NCI-H2196 (cell line): Measurements from ENCODE around the gene RNF26.
A peak's percentile ranks its signal among the peaks of the same experiment; 100 is the strongest.

Experiments used
- DNase-seq: peaks from one replicate; lab custom pipeline; 2025; ENCODE audit not compliant: unreplicated experiment; lab: John Stamatoyannopoulos, UW

Gene RNF26

GRCh38 chr11:119350302-119350701 is 16.0 kb downstream of the RNF26 start:
- no peak for DNase-seq

GRCh38 chr11:119351232-119351631 is 16.9 kb downstream of the RNF26 start:
- no peak for DNase-seq

GRCh38 chr11:119352857-119353260 is 18.5 kb downstream of the RNF26 start:
- DNase-seq = peak; percentile 85

GRCh38 chr11:119355091-119355843 is 20.9 kb downstream of the RNF26 start:
- no peak for DNase-seq

- no peak for DNase-seq
Observed at GRCh38 chr11:119356349-119357031, 22.2 kb downstream of the RNF26 start.

GRCh38 chr11:119357074-119357473 is 22.7 kb downstream of the RNF26 start:
- DNase-seq = no peak

- DNase-seq = no peak
Observed at GRCh38 chr11:119359365-119360214, 25.3 kb downstream of the RNF26 start.

GRCh38 chr11:119361056-119361787 is 26.9 kb downstream of the RNF26 start:
- peak; percentile 83 for DNase-seq

GRCh38 chr11:119361941-119362725 is 27.8 kb downstream of the RNF26 start:
- no peak for DNase-seq

- no peak for DNase-seq
Observed at GRCh38 chr11:119362741-119363080, 28.4 kb downstream of the RNF26 start.

GRCh38 chr11:119363081-119363850 is 28.9 kb downstream of the RNF26 start:
- no peak for DNase-seq

GRCh38 chr11:119363851-119364590 is 29.7 kb downstream of the RNF26 start:
- peak; percentile 40 for DNase-seq

- no peak for DNase-seq
Observed at GRCh38 chr11:119365071-119365591, 30.8 kb downstream of the RNF26 start.

GRCh38 chr11:119366690-119367620 is 32.6 kb downstream of the RNF26 start:
- no peak for DNase-seq

GRCh38 chr11:119367661-119368120 is 33.4 kb downstream of the RNF26 start:
- no peak for DNase-seq

- DNase-seq = peak; percentile 57
Observed at GRCh38 chr11:119368121-119369034, 34.1 kb downstream of the RNF26 start.
